ENCODE measurements around the gene EXOC3L1.

The EXOC3L1 gene

GRCh38 chr16:67184995-67185650 is 4.8 kb downstream of the EXOC3L1 start (continued):
- TF ChIP-seq ZNF654 (tag by site-specific recombination; IDR thresholded peaks at IDR 0.05; ENCODE audit: low read depth) (peak; percentile 51), ZNF37A (tag by site-specific recombination; IDR thresholded peaks at IDR 0.05) (no peak), ZNF211 (tag by site-specific recombination; IDR thresholded peaks at IDR 0.05; ENCODE audit: low read depth) (no peak), TRIM28 (IDR thresholded peaks at IDR 0.05; ENCODE audit: borderline replicate concordance, low read length) (no peak), ZSCAN18 (tag by site-specific recombination; IDR thresholded peaks at IDR 0.05) (no peak), ZSCAN16 (tag by site-specific recombination; IDR thresholded peaks at IDR 0.05) (no peak), ZNF488 (tag by site-specific recombination; IDR thresholded peaks at IDR 0.05) (no peak), ZNF658 (tag by site-specific recombination; IDR thresholded peaks at IDR 0.05) (no peak), ZNF354C (tag by site-specific recombination; IDR thresholded peaks at IDR 0.05; ENCODE audit: borderline replicate concordance, low read depth) (no peak), ZNF610 (tag by site-specific recombination; IDR thresholded peaks at IDR 0.05; ENCODE audit: borderline replicate concordance) (no peak), ZNF184 (tag by site-specific recombination; IDR thresholded peaks at IDR 0.05) (no peak), ZNF155 (tag by site-specific recombination; IDR thresholded peaks at IDR 0.05) (no peak), ZIC2 (tag by site-specific recombination; IDR thresholded peaks at IDR 0.05) (no peak), ZNF837 (tag by site-specific recombination; IDR thresholded peaks at IDR 0.05) (no peak), ZNF362 (tag by site-specific recombination; IDR thresholded peaks at IDR 0.05) (no peak), ZNF580 (tag by site-specific recombination; IDR thresholded peaks at IDR 0.05) (no peak), ZNF2 (tag by site-specific recombination; IDR thresholded peaks at IDR 0.05) (no peak), ZNF266 (tag by site-specific recombination; IDR thresholded peaks at IDR 0.05; ENCODE audit: low read depth) (no peak), ZFP3 (tag by site-specific recombination; IDR thresholded peaks at IDR 0.05; ENCODE audit: low read depth) (no peak), ZFP41 (tag by site-specific recombination; IDR thresholded peaks at IDR 0.05; ENCODE audit: borderline replicate concordance) (no peak), ZNF596 (tag by site-specific recombination; IDR thresholded peaks at IDR 0.05) (no peak), REST (tag by site-specific recombination; IDR thresholded peaks at IDR 0.05) (peak; percentile 98), ZNF114 (tag by site-specific recombination; IDR thresholded peaks at IDR 0.05) (no peak), KLF1 (tag by site-specific recombination; IDR thresholded peaks at IDR 0.05) (no peak), ZBTB48 (tag by site-specific recombination; IDR thresholded peaks at IDR 0.05) (0 out of 2 replicates have a peak, but pooled peaks have one; percentile 14), ZFP37 (tag by site-specific recombination; IDR thresholded peaks at IDR 0.05) (no peak), ZNF335 (tag by site-specific recombination; conservative IDR thresholded peaks at IDR 0.05) (peak; percentile 61), ZNF692 (tag by site-specific recombination; IDR thresholded peaks at IDR 0.05) (peak; percentile 37; the same call in 1 of the 2 replicates), PRDM4 (tag by site-specific recombination; IDR thresholded peaks at IDR 0.05) (no peak), ZNF366 (tag by site-specific recombination; conservative IDR thresholded peaks at IDR 0.05) (no peak)

All from HEK293 (cell line).